Measurements from ENCODE around the gene CHRNB1.

Gene CHRNB1

DNA sequence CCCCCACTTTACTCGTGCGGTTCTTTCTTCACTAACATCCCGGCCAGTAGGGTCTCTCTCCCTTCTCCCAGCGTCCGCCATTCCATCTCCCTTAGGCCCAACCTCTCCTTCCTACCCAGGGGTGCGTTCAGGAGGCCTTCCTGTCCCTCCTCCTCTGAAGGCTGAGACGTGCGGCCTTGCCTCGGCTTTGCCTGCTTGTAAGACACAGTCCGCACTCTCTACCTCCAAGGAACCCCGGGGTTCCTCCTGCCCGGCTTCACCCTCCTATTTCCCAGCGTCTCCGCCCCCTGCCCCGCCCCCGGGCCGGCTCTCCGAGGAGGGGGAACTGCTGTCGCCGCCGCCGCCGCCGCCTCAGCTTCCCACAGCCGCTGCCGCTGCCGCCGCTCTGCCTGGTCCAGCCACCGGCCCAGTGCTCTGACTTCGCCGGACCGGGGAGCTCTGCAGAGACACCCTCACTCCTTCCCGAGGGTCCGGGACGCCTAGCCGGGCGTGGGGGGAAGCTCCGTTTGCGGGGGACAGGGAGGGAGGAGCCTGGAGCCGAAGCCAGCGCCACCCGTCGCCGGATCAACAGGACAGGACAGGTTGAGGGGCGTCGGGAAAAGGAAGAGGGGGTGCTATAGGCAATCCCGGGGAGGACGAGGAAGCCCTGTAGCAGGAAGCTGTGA lies 6.8 kb upstream of the CHRNB1 start:
- no peak for DNase-seq (ENCODE audit: low read depth)

DNA sequence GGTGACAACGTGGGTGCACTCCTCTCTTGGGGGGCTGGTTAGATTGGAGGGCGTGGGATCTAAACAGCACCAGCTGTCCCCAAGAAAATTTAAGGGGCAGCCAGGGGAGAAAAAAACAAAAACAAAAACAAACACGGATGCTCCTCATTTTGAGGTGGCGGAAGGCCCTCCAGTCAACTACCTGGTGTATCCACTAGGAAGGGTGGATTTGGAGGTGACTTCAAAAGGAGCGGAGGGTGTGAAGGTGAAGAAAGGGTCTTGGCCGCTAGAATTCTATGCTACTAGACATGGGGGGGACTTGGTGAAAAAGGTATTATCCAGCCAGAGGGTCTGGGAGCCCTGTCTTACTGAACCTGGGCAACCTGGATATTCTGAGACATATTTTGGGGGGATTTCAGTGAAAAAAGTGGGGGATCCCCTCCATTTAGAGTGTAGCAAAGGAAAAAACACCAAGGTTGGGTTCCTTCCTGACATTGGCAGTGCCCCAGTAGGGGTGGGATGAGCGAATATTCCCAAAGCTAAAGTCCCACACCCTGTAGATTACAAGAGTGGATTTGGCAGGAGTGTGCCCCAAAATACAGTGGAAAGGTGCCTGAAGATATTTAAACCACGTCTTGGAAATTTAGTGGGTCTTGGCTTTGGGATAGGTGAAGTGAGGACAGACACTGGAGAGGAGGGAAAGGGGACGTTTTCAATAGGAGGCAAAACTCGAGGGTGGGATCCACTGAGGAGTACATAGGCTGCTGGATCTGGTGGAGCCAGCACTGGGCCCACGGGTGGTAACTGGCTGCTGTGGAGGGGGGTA lies 6.0 kb upstream of the CHRNB1 start:
- DNase-seq (ENCODE audit: low read depth), result no peak

DNA sequence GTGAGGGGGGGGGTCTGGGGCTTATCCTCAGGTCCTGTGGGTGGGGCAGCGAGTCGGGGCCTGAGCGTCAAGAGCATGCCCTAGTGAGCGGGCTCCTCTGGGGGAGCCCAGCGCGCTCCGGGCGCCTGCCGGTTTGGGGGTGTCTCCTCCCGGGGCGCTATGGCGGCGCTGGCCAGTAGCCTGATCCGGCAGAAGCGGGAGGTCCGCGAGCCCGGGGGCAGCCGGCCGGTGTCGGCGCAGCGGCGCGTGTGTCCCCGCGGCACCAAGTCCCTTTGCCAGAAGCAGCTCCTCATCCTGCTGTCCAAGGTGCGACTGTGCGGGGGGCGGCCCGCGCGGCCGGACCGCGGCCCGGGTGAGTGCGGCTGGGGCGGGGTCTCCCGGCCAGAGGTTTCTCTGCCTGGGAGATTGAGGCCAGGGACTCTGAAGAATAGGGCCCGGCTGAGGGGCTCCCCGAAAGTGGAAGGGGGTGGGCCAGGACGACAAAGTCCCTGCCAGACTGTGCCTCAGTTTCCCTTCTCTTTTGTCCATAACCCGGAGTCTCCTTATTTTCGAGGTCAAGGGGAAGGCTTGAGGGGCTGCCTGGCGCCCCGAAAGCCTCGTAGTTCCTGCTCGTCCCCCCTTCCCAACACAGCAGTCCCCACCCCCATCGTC lies 5.3 kb upstream of the CHRNB1 start, which contains the start of gene FGF11:
TSS of gene FGF11 (plus strand) at position 51 of the 651 bp plus-strand sequence. CDS start at position 160, 109 bp downstream.
- no peak for DNase-seq (ENCODE audit: low read depth)

DNA sequence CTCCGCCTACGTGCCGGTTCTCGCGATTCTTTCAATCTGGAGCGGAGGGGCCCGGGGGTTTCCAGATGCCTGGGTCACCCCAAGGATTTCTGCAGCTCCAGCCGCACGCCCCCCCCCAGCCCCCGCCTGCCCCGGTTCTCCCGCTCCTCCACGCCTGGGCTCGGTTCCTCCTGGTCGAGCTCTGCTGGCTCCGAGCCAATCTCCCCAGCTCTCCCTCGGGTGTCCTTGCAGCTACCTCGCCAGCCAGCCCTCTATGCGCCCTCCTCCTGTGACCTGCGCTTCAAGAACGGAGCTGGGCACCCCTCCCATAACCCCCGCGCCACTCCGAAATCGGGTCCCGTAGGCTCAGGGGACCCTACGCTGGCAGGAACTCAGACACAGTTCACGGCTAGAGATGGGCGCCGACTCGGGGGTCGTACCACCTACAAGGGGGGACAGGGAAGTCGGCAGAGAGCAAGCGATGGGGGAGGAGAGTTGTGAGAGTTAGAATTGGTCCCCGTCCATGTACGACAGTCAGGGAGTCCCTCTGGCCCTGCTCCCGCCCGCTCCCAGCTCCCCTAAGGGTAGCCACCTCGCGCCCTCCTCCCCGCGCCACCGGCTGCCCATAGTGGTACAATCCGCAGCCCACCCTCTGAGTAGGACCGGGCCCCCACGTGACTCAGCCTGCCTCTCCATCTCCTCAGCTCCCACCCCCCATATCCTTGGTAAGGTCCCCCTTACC lies 4.6 kb upstream of the CHRNB1 start:
- no peak for DNase-seq (ENCODE audit: low read depth)

DNA sequence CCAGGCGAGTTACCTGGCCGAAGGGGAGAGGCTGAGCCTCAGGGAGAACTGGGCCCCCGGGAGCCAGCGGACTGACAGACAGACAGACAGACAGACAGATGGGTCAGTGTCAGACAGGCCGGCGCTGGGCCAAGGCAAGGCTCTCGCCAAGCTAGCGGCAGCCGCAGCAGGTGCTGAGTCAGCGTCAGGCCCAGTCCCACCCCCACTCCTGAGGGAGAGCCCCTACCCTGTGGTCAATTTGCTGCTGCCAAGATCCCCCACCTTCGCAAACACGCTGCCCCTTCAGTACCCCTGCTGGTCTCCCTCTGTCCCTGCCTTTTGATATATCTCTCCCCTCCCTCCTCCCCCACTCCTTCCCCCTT lies 4.0 kb upstream of the CHRNB1 start:
- no peak for DNase-seq (ENCODE audit: low read depth)

DNA sequence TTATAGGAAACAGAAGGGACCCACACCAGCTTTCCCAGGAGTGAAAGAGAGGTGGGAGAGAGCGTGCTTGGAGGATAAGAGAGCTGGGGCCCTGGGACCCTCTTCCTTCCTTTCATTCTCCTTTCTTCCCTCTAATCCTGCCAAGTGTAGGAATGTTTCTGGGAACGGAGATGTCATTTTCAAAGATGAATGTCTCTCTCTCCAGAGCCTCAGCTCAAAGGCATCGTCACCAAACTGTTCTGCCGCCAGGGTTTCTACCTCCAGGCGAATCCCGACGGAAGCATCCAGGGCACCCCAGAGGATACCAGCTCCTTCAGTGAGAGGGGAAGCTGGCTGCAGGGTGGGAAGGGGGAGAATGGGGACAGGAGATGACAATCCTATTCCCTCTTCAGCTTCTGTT lies 3.6 kb upstream of the CHRNB1 start:
- no peak for DNase-seq (ENCODE audit: low read depth)

DNA sequence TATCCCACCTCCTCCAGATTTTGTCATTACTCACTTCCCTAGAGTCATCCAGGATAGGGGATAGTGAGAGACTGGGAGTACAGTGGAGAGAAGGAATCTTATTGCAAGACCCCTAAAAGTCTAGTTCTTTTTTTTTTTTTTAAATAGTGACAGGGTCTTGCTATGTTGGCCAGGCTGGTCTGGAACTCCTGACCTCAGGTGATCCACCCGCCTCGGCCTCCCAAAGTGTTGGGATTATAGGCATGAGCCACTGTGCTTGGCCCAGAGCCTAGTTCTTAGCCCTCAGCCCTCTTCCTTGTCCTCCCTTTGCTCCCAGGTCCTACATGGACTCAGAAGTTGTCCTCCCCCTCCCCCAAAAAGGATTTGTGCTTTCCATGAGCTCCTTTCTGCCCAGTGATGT lies 2.7 kb upstream of the CHRNB1 start:
- no peak for DNase-seq (ENCODE audit: low read depth)

DNA sequence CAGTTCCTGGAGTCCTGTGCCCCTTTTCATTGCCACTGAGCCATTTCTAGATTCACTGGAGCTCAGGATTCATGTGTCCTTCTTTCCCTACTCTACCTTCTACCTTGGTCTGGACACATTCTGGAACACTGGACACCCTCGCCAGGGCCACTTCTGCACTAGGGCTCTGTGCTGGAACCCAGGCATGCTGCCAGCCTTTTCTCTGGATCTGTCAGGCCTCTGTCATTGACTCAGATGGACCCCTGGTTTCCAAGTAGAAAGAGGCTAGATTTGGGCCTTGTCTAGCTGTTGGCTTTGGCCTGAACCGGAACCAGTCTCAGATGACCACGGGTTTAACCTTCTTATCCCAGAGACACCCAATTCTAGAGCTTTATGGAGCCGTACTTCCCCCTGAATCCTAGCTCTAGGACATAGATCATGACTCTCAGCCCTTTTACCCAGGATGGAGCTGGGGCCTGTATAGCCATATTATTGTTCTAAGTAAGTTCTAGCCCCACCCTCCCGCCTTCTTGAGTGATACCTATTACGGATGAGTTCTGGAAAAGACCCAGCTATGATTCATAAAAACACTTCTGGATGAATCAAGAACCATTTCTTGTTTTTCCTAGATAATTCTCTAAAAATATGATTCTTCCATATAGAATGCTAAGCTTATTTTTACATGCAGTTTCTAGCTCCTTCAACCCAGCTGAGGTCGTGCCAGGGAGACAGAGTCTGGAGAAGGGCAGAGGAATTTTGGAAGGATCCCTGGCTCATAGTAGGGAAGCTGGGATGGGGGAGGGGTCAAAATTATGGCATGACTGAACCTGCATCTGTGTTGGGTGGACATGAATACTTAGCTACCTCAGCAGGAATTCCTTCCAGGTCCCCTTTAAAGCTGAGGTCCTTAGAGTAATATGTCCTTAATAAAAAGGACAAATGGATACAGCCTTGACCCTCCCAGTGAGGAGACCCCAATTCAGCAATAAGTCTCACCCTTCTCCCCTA lies 1.1 kb upstream of the CHRNB1 start:
- DNase-seq (ENCODE audit: low read depth), result no peak

DNA sequence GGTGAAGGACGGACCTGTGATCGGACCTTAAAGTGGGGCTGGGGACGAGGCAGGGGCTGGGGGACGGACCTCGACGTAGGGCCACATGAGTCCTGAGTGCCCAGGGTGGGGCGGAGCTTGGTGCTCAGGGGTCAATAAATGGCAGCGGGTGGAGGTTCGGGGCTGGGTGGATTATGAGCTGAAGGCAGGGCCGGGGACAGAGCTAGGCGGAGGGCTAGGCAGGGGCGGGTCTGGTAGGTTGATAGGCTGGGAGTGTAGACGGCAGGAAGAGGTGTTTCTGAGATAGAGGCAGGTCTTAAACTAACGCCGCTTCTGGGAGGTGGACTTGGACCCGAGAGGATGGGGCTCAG lies 733 bp downstream of the CHRNB1 start:
- no peak for DNase-seq (ENCODE audit: low read depth)

DNA sequence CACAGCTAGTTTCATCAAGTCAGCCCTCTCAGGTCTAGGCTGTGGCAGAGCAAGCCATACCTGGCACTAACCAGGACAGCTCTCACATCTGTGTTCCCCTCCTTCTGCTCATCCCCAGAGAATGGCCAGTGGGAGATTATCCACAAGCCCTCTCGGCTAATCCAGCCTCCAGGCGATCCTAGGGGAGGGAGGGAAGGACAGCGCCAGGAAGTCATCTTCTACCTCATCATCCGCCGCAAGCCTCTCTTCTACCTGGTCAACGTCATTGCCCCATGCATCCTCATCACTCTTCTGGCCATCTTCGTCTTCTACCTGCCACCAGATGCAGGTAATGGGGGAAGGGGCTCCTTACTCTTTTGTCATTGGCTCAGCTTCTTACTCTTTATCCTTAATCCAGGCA lies 3.6 kb downstream of the CHRNB1 start:
- no peak for DNase-seq (ENCODE audit: low read depth)

DNA sequence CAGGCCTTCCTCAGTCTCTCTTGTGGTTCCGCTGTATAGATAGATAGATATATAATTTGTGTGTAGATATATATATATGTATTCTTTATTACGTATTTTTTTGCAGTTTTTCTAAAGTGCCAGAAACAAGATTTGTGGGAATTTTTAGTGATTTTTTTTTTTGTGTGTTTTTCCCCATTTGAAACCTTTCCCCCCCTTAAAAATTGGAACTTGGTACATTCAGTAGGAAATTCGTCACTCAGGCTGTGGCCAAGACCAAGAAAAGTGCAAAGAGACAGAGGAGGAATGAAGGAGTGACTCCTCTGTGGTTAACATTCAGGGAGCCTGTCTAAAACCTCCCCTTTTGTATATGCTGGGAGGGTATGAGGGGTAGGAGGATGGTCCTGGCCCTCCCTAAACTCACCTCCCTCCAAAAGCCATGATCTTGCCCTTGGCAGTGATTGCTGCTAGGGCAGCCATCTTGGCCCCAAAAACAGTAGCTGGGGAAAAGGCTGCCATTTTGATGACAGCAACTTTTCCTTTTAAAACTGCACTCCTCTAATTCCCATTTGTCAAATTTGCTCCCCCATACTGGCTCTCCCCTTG lies 15.2 kb downstream of the CHRNB1 start:
- DNase-seq (ENCODE audit: low read depth), result no peak

DNA sequence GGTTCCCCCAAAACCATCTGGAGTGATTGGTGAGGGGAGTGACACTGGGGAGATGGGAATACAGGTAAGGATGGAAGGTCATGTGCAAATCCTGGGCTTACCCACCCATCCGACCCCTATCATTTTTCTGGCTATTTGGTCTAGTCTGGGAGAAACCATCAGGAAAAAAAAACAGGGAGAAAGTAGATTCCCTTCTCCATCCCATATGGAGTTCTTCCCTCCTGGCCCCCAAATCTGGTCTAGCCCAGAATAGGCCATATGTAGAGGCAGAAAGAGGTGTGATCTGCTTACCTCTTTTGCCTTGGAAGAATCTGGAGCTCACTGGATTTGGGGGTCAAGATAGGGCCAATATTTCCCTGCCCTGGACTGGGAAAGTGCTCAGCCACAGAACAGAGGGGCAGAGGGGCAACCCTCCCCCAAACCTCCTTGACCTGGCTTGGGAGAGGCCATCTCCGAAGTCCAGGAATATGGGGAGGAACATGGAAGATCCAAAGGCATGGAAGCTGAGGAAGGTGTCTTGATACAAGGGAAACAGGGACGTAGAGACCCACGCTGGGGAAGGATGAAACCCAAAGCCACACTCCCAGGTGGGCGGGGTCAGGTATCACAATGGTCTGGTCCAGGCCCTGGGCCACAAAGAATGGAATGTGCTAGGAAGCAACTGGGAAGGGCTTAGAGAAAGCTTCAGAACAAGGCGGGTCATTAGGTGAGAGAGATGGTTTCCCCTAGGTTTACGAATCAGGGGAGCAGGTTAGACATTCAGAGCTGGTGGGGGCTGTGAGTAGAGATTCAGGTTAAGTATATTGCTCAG lies 16.2 kb downstream of the CHRNB1 start:
- DNase-seq (ENCODE audit: low read depth), result no peak

DNA sequence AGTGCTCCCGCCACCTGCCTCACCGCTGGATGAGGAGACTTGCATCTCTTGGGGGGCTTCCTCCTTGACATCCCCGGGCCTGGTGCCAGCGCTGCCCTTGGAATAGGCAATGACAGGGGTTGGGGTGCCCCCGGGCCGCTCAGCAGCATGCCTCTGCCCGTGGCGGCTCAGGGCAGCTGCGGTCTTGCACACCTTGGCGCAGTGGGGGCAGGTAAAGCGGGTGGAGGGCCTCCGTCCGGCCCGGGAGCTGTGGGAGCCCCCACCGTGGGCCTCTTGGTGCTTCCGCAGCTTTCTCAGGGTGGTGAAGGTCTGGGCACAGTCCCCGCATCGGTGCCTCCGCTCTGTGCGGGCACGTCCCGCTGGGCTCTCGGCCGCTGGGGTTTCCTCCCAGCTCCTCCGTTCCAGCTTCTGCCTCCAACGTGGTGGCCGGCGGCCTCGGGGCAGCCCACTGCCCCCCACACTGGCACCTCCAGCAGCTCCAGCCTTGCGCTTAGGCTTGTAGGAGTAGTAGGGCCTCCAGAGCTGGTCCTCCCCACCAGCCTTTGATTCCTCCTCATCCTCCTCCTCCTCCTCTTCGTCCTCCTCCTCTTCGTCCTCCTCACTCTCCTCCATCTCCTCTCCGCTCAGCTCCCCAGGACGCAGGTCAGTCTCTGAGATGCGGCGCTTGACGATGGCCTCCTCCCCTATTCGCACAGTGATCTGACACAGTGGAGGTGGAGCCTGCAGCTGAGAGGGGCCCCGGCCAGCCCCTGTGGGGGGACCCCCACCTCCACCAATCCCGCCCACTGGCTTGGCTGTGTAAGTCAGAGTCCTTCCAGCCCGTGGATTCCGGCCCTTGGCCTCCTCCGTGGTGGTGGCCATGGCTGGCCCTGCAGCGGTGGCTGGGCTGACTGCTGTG lies 17.9 kb downstream of the CHRNB1 start:
- no peak for DNase-seq (ENCODE audit: low read depth)

DNA sequence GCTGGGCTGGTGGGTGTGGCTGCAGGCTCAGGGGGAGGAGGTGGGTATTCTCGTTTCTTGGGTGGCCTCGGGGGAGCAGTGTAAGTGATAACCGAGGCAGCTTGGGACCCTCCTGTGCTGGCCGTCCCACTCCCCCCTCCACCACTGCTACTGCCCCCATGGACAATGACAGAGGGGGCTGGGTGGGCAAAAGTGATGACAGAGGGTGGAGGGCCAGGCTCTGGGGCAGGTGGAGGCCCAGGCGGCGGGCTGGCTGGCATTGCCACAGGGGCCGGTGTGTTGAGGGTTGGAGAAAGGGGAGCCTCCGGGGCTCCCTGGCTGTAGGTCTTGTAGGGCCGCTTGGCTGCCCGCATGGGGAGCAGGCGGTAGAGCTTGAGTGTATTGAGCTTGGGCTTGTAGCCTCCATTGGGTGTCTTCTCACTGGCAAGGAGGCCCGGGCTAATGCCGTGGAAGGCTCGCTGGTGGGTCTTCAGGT lies 18.5 kb downstream of the CHRNB1 start:
- no peak for DNase-seq (ENCODE audit: low read depth)

DNA sequence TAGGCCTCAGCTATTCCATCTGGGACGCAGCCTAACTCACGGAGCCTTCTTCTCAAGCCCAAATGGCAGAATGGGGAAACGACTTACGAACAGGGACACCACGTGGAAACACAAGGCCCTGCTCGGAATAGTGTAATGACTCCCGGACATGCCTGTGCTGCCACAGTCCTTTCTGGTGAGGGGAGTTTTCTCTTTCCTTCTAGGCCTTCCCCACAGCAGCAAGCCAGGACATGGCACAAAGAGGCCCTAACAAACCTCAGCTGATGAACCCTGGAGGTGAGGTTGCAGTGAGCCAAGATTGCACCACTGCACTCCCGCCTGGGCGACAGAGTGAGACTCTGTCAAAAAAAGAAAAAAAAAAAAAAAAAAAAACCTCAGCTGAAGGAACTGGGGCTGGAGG lies 19.2 kb downstream of the CHRNB1 start:
- no peak for DNase-seq (ENCODE audit: low read depth)

DNA sequence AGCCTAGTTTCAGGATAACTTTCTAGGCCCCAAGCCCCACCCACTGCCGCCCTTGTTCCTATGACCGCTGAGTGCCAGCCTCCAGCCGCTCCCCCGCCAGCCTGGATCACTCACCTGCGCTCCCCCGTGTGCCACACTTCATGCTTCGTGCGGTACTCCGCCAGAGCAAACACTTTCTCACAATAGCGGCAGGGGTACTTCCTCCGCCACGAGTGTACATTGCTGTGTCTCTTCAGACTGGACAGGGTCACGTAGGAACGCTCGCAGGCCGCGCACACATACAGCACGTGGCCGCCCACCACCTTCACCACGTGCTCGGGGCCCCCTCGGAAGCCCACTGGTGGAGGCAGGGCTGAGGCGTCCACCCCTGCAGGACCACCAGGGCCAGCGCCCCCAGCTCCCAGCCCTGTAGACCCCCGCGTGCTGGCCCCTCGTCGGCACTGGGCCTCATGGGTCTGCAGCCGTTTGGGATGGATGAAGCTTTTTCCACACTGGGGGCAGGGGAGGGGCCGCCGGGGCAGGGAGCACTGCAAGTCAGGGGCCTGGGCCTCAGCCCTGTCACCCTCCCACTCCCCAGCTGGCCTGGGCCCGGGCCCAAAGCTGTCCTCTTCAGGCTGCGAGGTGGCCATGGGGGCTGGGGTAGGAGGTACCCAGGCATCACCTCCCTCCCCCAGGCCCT lies 20.9 kb downstream of the CHRNB1 start:
- DNase-seq (ENCODE audit: low read depth), result no peak

DNA sequence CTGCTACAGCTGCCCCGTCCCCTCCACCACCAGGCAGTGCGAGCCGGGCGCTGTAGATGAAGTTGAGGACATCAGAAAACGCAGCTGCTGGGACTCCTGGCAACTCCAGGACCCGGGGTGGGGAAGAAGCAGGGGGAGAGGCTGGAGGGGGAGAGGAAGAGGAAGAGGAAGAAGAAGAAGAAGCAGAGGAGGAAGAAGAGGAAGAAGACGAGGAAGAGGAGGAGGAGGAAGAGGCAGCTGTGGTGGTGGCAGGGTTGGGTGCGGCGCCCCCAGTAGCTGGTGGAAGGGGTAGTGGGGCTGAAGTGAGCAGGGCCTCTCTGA lies 21.4 kb downstream of the CHRNB1 start:
- DNase-seq (ENCODE audit: low read depth), result no peak

DNA sequence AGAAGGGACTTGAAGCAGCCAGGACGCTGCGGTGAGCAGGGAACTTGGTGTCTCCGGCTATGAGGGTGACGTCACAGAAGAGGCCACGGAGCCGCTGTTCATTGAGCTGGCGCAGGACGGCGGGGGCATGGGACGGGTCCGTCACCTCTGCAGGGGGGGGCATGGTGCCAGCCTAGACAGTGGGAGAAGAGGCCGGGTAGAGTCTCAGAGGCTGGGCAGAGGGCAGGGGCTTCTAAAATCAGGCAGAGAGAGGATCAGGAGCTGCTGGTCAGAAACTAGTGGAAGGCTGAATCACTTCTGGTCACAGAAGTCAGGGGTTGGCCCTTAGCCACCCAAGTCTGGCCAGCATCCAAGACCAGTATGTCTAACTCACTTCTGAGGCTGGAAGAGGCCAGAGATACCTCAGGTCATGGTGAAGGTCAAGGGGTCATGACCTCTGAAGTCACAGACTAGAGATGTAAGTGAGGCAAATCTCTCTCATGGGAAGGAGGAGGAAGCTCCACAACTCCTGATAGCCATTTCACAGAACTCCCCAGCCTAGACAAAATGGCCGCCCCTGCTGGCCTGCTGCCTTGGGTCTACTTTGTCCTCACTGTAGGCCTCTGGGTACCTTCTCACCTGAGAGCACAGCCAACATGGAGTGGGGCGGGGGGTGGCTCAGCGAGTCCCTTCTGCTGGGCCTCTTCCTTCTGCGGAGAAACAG lies 21.9 kb downstream of the CHRNB1 start:
- DNase-seq (ENCODE audit: low read depth), result no peak

All from activated T-helper 1 cell treated with Interleukin-2 at 50 U/mL for 16 hours (primary cell).